ENCODE results near the gene PPY. TPM values are rescaled to one million over a fixed set of nuclear protein-coding genes. Genes with fewer than 3 reads are reported as not detected.

Gene PPY
- total and polyA plus RNA-seq, 2 donors (not counting 1 experiment from before 2014, with no cell fraction given) = not detected

DNA sequence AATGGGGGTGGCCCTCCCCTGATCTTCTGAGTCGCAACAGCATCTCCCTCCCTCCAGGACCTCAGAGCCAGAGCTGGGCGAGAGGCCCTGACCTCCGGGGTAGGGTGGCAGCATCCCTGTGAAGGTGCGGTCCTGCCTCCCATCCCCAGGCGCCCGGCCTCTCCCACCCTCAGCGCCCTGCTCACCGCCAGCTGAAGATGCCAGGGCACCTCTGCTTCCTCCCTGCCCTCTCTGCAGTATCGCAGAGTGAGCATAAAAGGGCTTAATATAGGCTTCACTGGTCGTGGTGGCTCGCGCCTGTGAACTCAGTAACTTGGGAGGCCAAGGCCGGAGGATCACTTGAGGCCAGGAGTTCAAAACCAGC lies 24.3 kb downstream of the PPY start:
- TF ChIP-seq EZH2 (IDR thresholded peaks at IDR 0.05; ENCODE audit: low read length, missing control alignments) = no peak
- TF ChIP-seq CTCF (conservative IDR thresholded peaks at IDR 0.05 in 1 of 2, IDR thresholded peaks at IDR 0.05 in 1 of 2; ENCODE audit: low read depth in 1 of 2, low read length in 2 of 2) = no peak
- no peaks in the 10 kb centered on the region for H3K36me3 ChIP-seq (ENCODE audit: control insufficient read depth, insufficient read depth, low read length)
- H3K4me2 ChIP-seq (ENCODE audit: extremely low read depth, insufficient read depth, low read length) = peak overlapping the region; percentile 64
- no peak overlapping the region for H3K4me3 ChIP-seq (replicated peaks in 1 of 4; ENCODE audit: control extremely low read depth in 1 of 4, insufficient read depth in 1 of 4, low read depth in 3 of 4, low read length in 4 of 4)
- no peak overlapping the region for H3K9ac ChIP-seq (ENCODE audit: insufficient read depth, low read length)
- H4K20me1 ChIP-seq (ENCODE audit: control insufficient read depth, extremely low read depth, insufficient read depth, low read length) = no peaks in the 10 kb centered on the region
- H3K79me2 ChIP-seq (ENCODE audit: control insufficient read depth, insufficient read depth, low read length) = no peaks in the 10 kb centered on the region
- H2AFZ ChIP-seq (ENCODE audit: low read length) = no peak overlapping the region
- no peak overlapping the region for H3K27ac ChIP-seq (ENCODE audit: insufficient read depth, low read length)
- H3K27me3 ChIP-seq (ENCODE audit: control insufficient read depth, insufficient read depth, low read length) = peaks cover 21% of the 10 kb centered on the region
- DNase-seq (ENCODE audit: low read depth in 2 of 2) = no peak
- H3K4me1 ChIP-seq (ENCODE audit: control insufficient read depth, extremely low read depth, insufficient read depth, low read length) = no peaks in the 10 kb centered on the region
- no peaks in the 10 kb centered on the region for H3K9me3 ChIP-seq (ENCODE audit: control insufficient read depth, insufficient read depth, low read depth, low read length)

- TF ChIP-seq CTCF (conservative IDR thresholded peaks at IDR 0.05 in 1 of 2, IDR thresholded peaks at IDR 0.05 in 1 of 2; ENCODE audit: low read depth in 1 of 2, low read length in 2 of 2) (peak; percentile 27 to 59), EZH2 (IDR thresholded peaks at IDR 0.05; ENCODE audit: low read length, missing control alignments) (no peak)
- no peaks in the 10 kb centered on the region for H3K4me1 ChIP-seq (ENCODE audit: control insufficient read depth, extremely low read depth, insufficient read depth, low read length)
- H3K9me3 ChIP-seq (ENCODE audit: control insufficient read depth, insufficient read depth, low read depth, low read length) = no peaks in the 10 kb centered on the region
- no peak overlapping the region for H3K9ac ChIP-seq (ENCODE audit: insufficient read depth, low read length)
- no peaks in the 10 kb centered on the region for H3K36me3 ChIP-seq (ENCODE audit: control insufficient read depth, insufficient read depth, low read length)
- H3K4me3 ChIP-seq (replicated peaks in 1 of 4; ENCODE audit: control extremely low read depth in 1 of 4, insufficient read depth in 1 of 4, low read depth in 3 of 4, low read length in 4 of 4) = peak overlapping the region in 1 of 4 experiments; percentile 14
- peaks cover 25% of the 10 kb centered on the region for H3K27me3 ChIP-seq (ENCODE audit: control insufficient read depth, insufficient read depth, low read length)
- DNase-seq (ENCODE audit: low read depth in 2 of 2) = peak; percentile 19 to 37
- no peaks in the 10 kb centered on the region for H3K79me2 ChIP-seq (ENCODE audit: control insufficient read depth, insufficient read depth, low read length)
- no peaks in the 10 kb centered on the region for H4K20me1 ChIP-seq (ENCODE audit: control insufficient read depth, extremely low read depth, insufficient read depth, low read length)
- H2AFZ ChIP-seq (ENCODE audit: low read length) = no peak overlapping the region
- H3K4me2 ChIP-seq (ENCODE audit: extremely low read depth, insufficient read depth, low read length) = peak overlapping the region; percentile 64
- H3K27ac ChIP-seq (ENCODE audit: insufficient read depth, low read length) = no peak overlapping the region
Measured at GRCh38 chr17:43917348-43918025, 24.8 kb downstream of the PPY start.

- Histone ChIP-seq H3K27me3 (ENCODE audit: control insufficient read depth, insufficient read depth, low read length) (peaks cover 26% of the 10 kb centered on the region), H3K79me2 (ENCODE audit: control insufficient read depth, insufficient read depth, low read length) (no peaks in the 10 kb centered on the region), H4K20me1 (ENCODE audit: control insufficient read depth, extremely low read depth, insufficient read depth, low read length) (no peaks in the 10 kb centered on the region), H3K4me1 (ENCODE audit: control insufficient read depth, extremely low read depth, insufficient read depth, low read length) (no peaks in the 10 kb centered on the region), H3K4me2 (ENCODE audit: extremely low read depth, insufficient read depth, low read length) (no peak overlapping the region), H2AFZ (ENCODE audit: low read length) (no peak overlapping the region), H3K36me3 (ENCODE audit: control insufficient read depth, insufficient read depth, low read length) (no peaks in the 10 kb centered on the region), H3K9ac (ENCODE audit: insufficient read depth, low read length) (no peak overlapping the region), H3K4me3 (replicated peaks in 1 of 4; ENCODE audit: control extremely low read depth in 1 of 4, insufficient read depth in 1 of 4, low read depth in 3 of 4, low read length in 4 of 4) (no peak overlapping the region), H3K27ac (ENCODE audit: insufficient read depth, low read length) (no peak overlapping the region), H3K9me3 (ENCODE audit: control insufficient read depth, insufficient read depth, low read depth, low read length) (no peaks in the 10 kb centered on the region)
- TF ChIP-seq CTCF (conservative IDR thresholded peaks at IDR 0.05 in 1 of 2, IDR thresholded peaks at IDR 0.05 in 1 of 2; ENCODE audit: low read depth in 1 of 2, low read length in 2 of 2) (no peak), EZH2 (IDR thresholded peaks at IDR 0.05; ENCODE audit: low read length, missing control alignments) (no peak)
- no peak for DNase-seq (ENCODE audit: low read depth in 2 of 2)
Measured at GRCh38 chr17:43917016-43917347, 25.3 kb downstream of the PPY start.
